CD4-positive, alpha-beta T cell (primary cell): ENCODE measurements around the gene RGL1. TPM values are rescaled to one million over a fixed set of nuclear protein-coding genes. Genes with fewer than 3 reads are reported as not detected.

Source experiments
- ATAC-seq: fragments of 200-7000 bp; cut with Tn5 transposase; one replicate; pipeline ENCODE4 v1.10.0; 2022; ENCODE audit warnings: mild to moderate bottlenecking; ENCODE audit not compliant: poor library complexity
- CTCF ChIA-PET: fragments of 350-600 bp; sonication (Branson Sonifier 250); formaldehyde crosslinking; loops from one replicate; lab custom pipeline; 2021; ENCODE audit warnings: antibody characterized with exemption, inconsistent platforms; lab: Charles Lee
- POLR2A ChIA-PET: fragments of 350-600 bp; sonication (Branson Sonifier 250); formaldehyde crosslinking; loops from one replicate; lab custom pipeline; 2021; ENCODE audit warnings: antibody characterized with exemption, inconsistent platforms; lab: Charles Lee
- DNase-seq, 14 experiments: peaks; one replicate each; pipeline ENCODE4 v3.0.0-alpha.2; 2013 to 2020; ENCODE audit warnings: mixed read lengths in 2 of 14
- H3K27ac ChIP-seq, 2 donors: one replicate each; pipeline versions ENCODE4 v1.5.1 to v1.7.0; 2013; ENCODE audit warnings: low read length in 2 of 2, low read depth in 1 of 2, mild to moderate bottlenecking in 1 of 2
- H3K27me3 ChIP-seq, 2 experiments: 1 replicate in 1 of 2; 2 replicates in 1 of 2; pipeline versions ENCODE4 v1.6.1 to v1.7.0; 2013; ENCODE audit warnings: low read length in 2 of 2, control low read depth in 1 of 2, mild to moderate bottlenecking in 1 of 2, moderate library complexity in 1 of 2; ENCODE audit not compliant: insufficient read depth in 2 of 2, control insufficient read depth in 1 of 2
- H3K36me3 ChIP-seq: one replicate; pipeline ENCODE4 v1.6.1; 2013; ENCODE audit warnings: low read length, control low read depth; ENCODE audit not compliant: insufficient read depth
- H3K4me1 ChIP-seq: one replicate; pipeline ENCODE4 v1.6.1; 2013; ENCODE audit warnings: low read length, control low read depth; ENCODE audit not compliant: insufficient read depth
- H3K4me3 ChIP-seq: one replicate; pipeline ENCODE4 v1.5.1; 2013; ENCODE audit warnings: mild to moderate bottlenecking, low read length, moderate library complexity
- H3K9me3 ChIP-seq, 2 experiments: 1 replicate in 1 of 2; 2 replicates in 1 of 2; pipeline versions ENCODE4 v1.6.1 to v1.7.0; 2013; ENCODE audit warnings: low read length in 2 of 2, mild to moderate bottlenecking in 2 of 2, control low read depth in 1 of 2, moderate library complexity in 1 of 2; ENCODE audit not compliant: control insufficient read depth in 1 of 2, insufficient read depth in 1 of 2
- H3K27ac Mint-ChIP-seq: one replicate; pipeline ENCODE4 v1.8.0; 2020; ENCODE audit warnings: mixed read lengths
- H3K27me3 Mint-ChIP-seq: one replicate; pipeline ENCODE4 v1.8.0; 2021; ENCODE audit warnings: mixed read lengths
- H3K36me3 Mint-ChIP-seq: one replicate; pipeline ENCODE4 v1.8.0; 2021; ENCODE audit warnings: low read depth, mixed read lengths
- H3K4me1 Mint-ChIP-seq: one replicate; pipeline ENCODE4 v1.8.0; 2021; ENCODE audit warnings: low read depth, mixed read lengths
- H3K4me3 Mint-ChIP-seq: one replicate; pipeline ENCODE4 v1.8.0; 2020; ENCODE audit warnings: mild to moderate bottlenecking, mixed read lengths
- H3K9me3 Mint-ChIP-seq: one replicate; pipeline ENCODE4 v1.8.0; 2020; ENCODE audit warnings: mixed read lengths
- CTCF ChIP-seq: fragments of 200-600 bp; IDR thresholded peaks from one replicate; pipeline ENCODE4 v1.8.0; 2022; ENCODE audit warnings: antibody characterized with exemption, mild to moderate bottlenecking
- intact Hi-C, 2 experiments: fragments of 100-400 bp; cut with DNase I in 1 of 2; cut with micrococcal nuclease in 1 of 2; formaldehyde crosslinking; loops; one replicate each; pipeline versions ENCODE4 v1.15.1 to v1.9.0; 2023 to 2025; cut with DNase I, micrococcal nuclease
- polyA plus RNA-seq, 2 donors: library from polyadenylated mRNA; unstranded; fragments of 120-200 nt; gene quantifications; one replicate each; pipeline ENCODE4 v1.2.1, GENCODE V29; 2013
- total RNA-seq, 174 experiments: library from RNA in 2 of 174; stranded (reverse) in 2 of 174; gene quantifications; one replicate each; pipeline ENCODE4 v1.2.3 and lab custom pipeline; 2021 to 2026

Gene RGL1
- 1 to 10 TPM; 1.2 to 1.8 TPM for total RNA-seq
- polyA plus RNA-seq (2013, experiment 1 of 2) = 2.2 TPM
- 2.8 TPM for polyA plus RNA-seq (2013, experiment 2 of 2)
- total RNA-seq (lab: John Stamatoyannopoulos, UW) = 1.6 to 24.9 (median 6.6) reads per million in 172 experiments

GRCh38 chr1:183804916-183805841 lies at the start of gene RGL1:
Gene RGL1 (plus strand): TSS chr1:183805120. CDS start chr1:183805298, 178 bp downstream.
- Histone ChIP-seq H3K4me1 (peaks cover 12% of the 10 kb centered on the region), H3K27ac (no peak within 1 kb of the TSS), H3K36me3 (no peaks in the 10 kb centered on the region), H3K4me3 (peak within 1 kb of the TSS; percentile 60), H3K27me3 (peaks cover 0 to 3% of the 10 kb centered on the region in 2 experiments), H3K9me3 (peaks cover 0 to 21% of the 10 kb centered on the region in 2 experiments)
- Mint-ChIP-seq H3K27ac (no peak within 1 kb of the TSS), H3K36me3 (peaks cover 20% of the 10 kb centered on the region), H3K4me1 (peaks cover 17% of the 10 kb centered on the region), H3K9me3 (peaks cover 9% of the 10 kb centered on the region), H3K27me3 (peaks cover 29% of the 10 kb centered on the region), H3K4me3 (peak within 1 kb of the TSS; percentile 81)
- DNase-seq (peak in 8 of 14 experiments; percentile 1 to 51 (median 11)), ATAC-seq (peak; percentile 43)
- CTCF ChIA-PET = no interaction called here
- no peak for TF ChIP-seq CTCF
- intact Hi-C loops = no loop called here
- POLR2A ChIA-PET = no interaction called here

GRCh38 chr1:183756326-183756725 lies 48.6 kb upstream of the RGL1 start:
- no peaks in the 10 kb centered on the region for H3K4me1 Mint-ChIP-seq

GRCh38 chr1:183757061-183757460 lies 47.9 kb upstream of the RGL1 start:
- TF ChIP-seq CTCF = no peak
- peaks cover 25% of the 10 kb centered on the region for H3K36me3 Mint-ChIP-seq

More at GRCh38 chr1:183756326-183756725, 48.6 kb upstream of the RGL1 start:
- no peak for ATAC-seq
- intact Hi-C loops = no loop called here
- Mint-ChIP-seq H3K36me3 (peaks cover 27% of the 10 kb centered on the region), H3K9me3 (peaks cover 6% of the 10 kb centered on the region), H3K4me3 (no peak overlapping the region), H3K27ac (no peak overlapping the region), H3K27me3 (no peaks in the 10 kb centered on the region)
- Histone ChIP-seq H3K27ac (no peak overlapping the region), H3K27me3 (no peaks in the 10 kb centered on the region), H3K4me3 (no peak overlapping the region), H3K36me3 (no peaks in the 10 kb centered on the region), H3K4me1 (no peaks in the 10 kb centered on the region), H3K9me3 (peaks cover 0 to 11% of the 10 kb centered on the region in 2 experiments)
- no peak for TF ChIP-seq CTCF
- no peak for DNase-seq
- ChIA-PET POLR2A (no interaction called here), CTCF (no interaction called here)

More at GRCh38 chr1:183757061-183757460, 47.9 kb upstream of the RGL1 start:
- ChIA-PET POLR2A (no interaction called here), CTCF (no interaction called here)
- H3K9me3 ChIP-seq = peaks cover 0 to 5% of the 10 kb centered on the region in 2 experiments
- Mint-ChIP-seq H3K4me3 (no peak overlapping the region), H3K27me3 (no peaks in the 10 kb centered on the region), H3K9me3 (peaks cover 6% of the 10 kb centered on the region), H3K4me1 (no peaks in the 10 kb centered on the region), H3K27ac (no peak overlapping the region)
- DNase-seq (no peak), ATAC-seq (no peak)
- intact Hi-C loops = no loop called here
- H3K36me3 ChIP-seq = no peaks in the 10 kb centered on the region
- H3K27ac ChIP-seq = no peak overlapping the region
- H3K4me1 ChIP-seq = no peaks in the 10 kb centered on the region
- H3K27me3 ChIP-seq = no peaks in the 10 kb centered on the region
- no peak overlapping the region for H3K4me3 ChIP-seq
